ENCODE data around the gene GALNT16.
"Not testable (repeated sequence)": the region's sequence is repeated elsewhere in the genome, so short reads cannot be mapped to it uniquely, and the experiment has no call there.

GALNT16 gene

DNA sequence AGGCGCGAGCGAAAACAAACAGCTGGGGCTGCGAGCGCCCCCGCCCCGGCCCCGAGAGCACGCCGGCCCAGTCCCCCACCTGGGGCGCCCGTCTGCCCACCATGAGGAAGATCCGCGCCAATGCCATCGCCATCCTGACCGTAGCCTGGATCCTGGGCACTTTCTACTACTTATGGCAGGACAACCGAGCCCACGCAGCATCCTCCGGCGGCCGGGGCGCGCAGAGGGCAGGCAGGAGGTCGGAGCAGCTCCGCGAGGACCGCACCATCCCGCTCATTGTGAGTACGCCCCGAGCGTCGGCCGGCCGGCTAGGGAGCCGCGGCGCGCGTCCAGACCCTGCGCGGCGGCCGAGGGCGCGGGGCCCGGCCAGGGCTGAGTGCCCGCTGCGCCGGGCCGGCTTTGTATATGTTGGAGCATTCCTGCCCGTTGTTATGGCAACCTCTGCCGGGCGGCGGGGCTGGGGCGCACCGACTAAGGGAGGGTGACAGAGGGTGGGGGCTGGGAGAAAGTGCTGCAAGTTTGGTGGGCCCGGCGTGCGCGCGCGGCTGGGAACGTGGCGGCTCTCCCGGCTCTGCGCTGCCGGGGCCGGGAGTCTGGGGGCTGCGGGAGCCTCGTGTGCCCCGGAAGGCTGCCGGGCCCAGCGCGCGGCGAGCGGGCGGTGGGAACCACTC lies 367 bp downstream of the GALNT16 start:
- DNase-seq = no peak

DNA sequence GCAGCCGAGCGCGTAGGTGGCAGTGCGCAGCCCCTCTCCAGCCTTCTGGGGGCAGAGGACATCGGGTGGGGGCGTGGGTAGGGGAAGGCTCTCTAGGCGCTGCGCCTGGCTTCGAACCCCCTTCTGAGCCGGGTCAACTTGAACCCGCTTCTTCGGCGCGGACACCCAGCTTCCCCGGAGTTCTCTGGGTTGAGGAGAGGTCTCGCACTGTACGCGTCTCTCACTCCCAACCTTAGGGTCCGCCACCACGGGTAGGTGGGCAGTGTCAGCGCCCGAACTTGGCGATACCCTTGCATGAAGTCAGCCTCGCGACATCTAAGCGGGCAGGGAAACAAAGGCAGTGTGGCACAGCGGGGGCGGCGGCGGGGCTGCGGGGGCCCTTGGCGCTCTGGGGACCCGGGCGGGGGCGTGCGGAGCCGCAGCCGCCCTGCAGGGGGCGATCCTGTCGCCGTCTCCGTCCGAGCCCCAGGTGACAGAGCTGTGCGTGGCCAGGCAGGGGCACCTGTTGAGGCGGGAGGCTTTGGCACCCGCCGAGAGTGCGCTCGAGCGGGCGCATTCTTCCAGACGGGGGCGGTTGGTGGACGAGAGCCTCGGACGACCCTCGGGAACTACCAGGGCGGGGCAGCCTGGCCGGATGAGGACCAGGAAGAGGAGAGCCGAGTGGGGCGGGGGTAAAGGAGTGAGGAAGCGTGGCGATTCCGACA lies 1.1 kb downstream of the GALNT16 start:
- no peak for DNase-seq

DNA sequence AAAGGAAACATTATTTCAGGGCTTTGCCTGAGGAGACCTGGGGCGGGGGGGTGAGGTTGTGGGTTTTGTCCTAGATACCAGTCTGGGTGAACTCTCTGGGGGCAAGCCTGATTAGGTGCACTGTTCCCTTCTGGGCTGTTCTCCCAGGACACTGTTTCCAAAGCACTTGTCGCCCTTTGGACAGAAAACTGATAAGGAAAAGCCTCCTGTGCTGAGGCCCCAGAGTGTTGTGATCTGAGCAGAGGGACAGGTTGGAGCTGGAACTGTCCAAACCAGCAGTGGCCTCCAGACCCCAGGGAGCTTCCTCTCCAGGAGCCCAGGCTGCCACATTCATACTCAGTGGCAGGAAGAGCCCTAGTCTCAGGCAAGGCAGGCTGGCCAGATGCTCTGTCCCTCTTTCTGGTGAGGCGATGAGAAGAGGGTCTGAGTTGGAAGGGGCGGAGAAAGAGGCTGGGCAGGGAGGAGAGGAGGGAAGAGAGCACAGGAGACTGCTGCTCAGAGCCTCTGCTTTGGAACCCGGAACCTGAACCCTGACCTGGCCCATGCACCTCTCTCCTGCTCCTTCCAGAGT lies 1.9 kb downstream of the GALNT16 start:
- no peak for DNase-seq

DNA sequence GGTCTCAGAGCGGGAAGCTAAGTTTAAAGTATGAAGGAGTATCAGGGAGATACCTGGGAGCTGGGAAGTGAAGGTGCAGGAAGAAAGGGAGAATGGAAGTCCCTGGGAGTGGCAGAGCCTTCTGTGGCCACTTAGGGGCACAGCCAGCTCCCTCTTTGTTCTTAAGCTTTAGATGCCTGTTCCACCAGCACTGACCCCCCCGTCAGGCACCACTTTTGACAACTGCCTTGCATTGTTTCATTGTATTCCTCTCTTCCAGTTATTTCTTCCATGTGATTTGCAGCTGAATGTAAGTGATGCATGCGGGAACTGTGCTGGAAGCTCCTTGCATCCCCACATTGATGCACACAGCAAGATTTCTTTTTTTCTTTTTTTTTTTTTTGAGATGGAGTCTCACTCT lies 2.6 kb downstream of the GALNT16 start:
- DNase-seq = no peak

DNA sequence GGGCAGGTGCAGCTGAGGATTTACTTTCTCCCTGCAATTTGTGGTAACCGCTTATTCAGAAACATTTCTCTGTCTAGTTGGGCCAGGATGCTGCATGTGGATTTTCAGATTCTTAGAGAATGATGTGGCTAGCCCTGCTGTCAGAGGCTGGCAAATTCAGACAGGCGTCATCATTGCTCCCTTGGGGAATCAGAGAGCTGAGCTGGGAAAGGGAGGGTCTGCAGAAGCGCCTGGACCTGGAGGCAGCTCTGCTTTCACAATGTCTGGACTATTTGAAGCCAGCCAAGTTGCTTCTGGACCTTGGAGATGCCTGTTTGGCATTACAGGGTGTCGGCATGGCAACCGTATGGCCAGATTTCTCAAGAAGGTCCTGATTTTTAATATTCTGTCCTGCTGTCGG lies 3.4 kb downstream of the GALNT16 start:
- no peak for DNase-seq

DNA sequence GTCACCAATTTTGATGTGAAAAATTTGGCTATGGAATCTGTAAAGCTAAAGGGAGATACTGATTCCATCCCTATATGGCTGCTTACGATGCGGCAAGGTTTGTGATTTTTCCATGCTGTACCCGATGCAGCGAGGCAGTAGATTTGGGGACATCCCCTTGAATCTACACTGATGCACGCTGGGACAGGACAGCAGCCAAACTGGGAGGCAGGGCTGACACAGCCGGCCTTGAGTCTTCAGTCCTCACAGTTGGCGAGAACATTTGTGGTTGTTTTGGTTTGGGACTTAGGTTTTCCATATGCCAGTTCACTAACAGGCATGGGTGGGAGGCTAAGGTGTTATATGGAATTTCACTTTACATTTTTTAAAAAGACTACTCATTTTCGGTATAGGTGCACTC lies 3.8 kb downstream of the GALNT16 start:
- DNase-seq = no peak

DNA sequence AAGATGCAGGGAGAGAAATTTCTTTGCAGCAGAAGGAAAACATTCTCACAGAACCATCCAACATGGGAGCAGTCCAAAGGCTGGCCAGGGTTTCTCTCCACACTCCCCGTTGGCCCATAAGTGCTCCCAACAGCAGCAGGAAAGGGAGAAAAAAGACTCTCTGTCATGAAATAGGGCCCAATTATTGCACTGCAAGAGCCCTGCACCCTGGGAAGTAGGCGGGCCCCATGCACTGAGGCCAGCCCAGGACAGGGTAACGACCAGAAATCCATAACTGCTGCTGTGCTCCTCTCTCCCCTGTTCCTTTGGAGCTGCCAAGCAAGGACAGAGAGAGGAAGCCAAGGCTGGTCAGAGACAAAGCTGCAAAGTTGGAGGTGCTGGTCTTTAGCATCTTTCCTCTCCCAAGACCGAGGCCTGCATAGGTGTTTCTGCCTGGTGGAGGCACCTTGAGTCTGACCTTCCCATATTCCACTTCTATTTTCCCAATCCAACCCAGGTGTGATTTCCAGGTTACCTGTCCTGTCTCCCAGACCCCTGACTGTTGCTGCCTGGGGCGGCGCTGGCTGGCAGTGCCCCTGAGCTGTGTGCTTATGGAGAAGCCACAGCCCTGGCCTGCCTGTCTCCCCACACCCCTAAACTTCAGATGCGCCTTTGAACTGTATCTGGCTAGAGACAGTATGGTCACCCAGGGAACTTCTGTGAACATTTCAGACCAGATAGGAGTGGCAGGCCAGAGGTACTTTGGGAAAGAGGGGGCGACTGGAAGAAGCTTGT lies 6.8 kb downstream of the GALNT16 start:
- DNase-seq = no peak

DNA sequence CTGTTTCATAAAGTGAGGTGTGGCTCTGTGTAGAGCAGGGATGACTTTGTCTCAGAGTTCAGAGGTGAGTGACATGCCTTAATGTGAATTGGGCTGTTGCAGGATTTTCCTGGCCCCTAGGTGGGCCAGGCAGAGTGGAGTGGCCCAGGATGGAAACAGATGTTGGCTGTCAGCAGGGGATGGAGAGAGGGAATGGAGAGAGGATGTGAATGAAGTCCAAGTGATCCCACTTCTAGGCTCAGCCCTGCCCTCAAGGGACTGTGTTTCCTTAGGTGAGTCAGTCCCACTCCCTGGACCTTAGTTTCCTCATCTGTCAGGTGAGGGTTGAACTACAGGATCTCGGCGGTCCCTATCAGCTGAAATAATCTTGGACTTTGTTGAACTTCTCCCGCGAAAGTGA lies 7.5 kb downstream of the GALNT16 start:
- no peak for DNase-seq

DNA sequence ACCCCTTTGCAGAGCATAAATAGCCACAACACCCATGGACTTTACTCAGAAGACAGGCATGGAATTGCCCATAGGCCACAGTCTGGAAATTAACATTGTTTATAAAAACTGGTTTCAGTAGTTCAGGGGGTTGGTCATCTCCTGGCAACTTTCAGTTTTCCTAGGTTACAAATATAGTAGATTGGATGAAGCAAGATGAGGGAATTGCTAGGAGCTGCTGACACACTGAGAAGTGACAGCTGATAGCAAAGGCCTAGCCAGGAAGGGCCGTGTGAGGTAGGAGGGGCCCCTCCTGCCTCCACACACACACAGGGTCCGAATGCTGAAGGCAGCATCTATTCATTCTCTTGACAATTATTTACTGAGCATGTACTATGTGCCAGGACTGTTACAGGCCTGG lies 8.3 kb downstream of the GALNT16 start:
- DNase-seq = no peak

DNA sequence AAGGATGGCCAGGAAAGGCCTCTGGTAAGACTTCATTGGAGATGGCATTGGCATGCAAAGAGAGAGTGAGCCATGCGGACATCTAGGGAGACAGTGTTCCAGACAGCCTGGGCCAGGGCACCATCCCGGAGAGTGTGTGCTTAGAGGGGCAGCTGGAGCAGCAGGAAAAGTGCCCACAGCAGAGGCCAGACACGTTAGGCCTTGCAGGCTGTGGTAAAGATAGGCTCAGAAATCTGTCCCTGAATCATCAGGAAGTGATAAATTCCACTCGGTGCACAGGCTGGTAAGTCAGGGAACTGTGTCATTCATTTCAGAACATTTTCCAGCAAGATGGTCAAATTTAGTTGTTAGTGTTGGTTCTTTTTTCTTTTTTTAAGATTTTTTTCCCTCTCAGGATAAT lies 8.8 kb downstream of the GALNT16 start:
- DNase-seq = no peak

DNA sequence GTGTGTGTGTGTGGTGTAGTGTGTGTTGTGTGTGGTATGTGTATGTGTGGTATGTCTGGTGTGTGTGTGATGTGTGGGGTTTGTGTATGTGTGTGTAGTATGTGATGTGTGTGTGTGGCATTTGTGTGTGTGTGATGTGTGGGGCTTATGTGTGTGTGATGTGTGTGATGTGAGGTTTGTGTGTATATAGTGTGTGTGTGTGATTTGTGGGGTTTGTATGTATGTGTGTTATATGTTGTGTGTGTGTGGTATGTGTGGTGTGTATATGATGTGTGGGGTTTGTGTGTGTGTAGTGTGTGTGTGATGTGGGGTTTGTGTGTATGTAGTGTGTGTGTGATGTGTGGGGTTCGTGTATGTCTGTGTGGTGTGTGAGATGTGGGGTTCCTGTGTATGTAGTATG lies 9.4 kb downstream of the GALNT16 start:
- no peak for DNase-seq

DNA sequence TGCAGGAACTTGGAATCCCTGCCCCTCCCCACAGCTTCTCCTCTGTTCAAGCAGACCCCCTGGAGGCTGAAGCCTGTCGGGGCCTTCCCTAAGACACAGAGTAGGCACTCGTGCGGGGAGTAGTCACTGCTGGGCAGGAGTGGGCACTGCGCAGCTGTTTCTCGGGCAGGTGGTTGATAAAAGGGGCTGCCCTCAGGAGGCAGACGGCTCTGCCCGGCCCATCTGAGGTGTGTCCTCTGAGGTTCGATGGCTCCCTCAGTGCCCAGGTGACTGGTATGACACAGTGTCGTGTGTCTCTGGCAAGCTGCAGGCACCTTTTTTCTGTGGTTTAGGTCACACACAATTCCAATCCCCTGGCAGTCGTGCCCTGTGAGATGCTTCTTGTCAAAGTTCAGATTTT lies 10.1 kb downstream of the GALNT16 start:
- no peak for DNase-seq

DNA sequence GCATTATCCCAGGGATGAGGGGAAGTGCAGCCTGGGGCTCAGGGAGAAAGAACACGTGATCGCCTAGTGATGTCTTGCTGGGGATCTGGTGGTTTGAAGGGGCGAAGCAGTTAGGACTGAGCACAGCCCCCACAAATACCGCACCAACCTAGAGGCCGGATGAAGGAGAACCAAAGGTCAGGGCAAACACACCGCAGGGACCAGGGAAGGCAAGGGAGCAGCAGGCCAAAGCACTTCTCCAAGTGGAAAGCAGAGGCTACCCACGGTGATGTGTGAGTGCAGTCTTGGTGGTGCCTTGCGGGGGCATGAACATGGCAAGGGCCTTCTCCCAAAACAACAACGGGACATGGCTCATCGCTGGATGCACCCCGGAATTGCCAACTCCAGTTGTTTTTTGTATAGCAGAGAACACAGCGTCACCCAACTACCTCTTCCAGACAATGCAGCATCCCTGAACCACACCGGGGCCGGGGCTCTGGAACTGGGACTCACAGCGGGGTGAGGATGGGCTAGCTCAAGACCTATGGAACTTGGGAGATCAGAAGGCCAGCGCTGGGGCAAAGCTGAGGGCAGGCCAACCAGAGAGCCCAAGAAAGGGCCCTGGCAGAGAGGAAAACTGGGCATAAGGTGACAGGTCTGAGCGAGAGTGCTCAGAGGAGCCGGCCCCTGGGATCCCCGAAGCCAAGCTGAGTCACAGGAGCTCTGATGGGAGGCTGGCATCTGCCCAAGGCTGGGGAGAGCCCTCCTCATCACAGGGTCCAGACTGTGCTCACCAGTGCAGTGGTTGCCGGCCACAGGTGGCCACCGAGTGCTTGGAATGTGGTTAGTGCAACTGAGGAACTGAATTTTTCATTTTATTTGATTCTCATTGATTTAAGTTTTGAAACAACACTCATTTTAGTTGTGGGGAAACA lies 11.1 kb downstream of the GALNT16 start:
- DNase-seq = no peak

DNA sequence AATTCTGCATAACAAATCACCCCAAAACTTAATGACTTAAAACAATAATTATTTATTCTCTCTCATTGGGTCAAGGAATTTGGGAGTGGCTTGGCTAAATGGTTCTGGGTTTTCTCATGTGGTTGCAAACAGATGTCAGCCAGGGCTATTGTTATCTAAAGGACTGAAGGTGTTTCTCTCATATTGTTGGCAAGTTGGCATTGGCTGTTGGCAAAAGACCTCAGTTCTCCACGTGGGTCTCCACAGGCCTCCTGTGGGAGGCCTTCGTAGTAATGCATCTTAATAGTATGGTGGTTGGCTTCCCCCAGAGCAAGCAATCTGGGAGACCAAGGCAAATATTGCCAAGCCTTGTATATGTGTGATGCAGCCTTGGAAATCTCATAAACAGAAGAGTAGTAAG lies 14.4 kb downstream of the GALNT16 start:
- no peak for DNase-seq

DNA sequence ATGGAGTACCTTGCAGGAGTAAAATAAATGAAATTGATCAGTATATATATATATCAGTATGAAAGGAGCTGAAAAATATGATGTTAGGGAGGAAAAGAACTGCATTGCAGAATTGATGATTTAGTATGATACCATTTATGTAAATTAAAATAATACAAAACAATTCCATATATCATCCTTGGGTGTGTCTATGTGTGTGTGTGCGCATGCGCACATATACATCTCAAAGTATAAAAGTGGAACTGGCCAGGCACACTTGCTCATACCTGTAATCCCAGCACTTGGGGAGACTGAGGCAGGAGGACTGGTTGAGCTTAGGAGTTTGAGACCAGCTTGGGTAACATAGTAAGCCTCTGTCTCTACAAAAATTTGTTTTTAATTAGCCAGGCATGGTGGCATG lies 15.4 kb downstream of the GALNT16 start:
- no peak for DNase-seq

DNA sequence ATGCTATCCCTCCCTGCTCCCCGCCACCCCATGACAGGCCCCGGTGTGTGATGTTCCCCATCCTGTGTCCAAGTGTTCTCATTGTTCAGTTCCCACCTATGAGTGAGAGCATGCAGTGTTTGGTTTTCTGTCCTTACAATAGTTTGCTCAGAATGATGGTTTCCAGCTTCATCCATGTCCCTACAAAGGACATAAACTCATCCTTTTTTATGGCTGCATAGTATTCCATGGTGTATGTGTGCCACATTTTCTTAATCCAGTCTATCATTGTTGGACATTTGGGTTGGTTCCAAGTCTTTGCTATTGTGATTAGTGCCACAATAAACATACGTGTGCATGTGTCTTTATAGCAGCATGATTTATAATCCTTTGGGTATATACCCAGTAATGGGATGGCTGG lies 17.4 kb downstream of the GALNT16 start:
- DNase-seq = not testable (repeated sequence)

DNA sequence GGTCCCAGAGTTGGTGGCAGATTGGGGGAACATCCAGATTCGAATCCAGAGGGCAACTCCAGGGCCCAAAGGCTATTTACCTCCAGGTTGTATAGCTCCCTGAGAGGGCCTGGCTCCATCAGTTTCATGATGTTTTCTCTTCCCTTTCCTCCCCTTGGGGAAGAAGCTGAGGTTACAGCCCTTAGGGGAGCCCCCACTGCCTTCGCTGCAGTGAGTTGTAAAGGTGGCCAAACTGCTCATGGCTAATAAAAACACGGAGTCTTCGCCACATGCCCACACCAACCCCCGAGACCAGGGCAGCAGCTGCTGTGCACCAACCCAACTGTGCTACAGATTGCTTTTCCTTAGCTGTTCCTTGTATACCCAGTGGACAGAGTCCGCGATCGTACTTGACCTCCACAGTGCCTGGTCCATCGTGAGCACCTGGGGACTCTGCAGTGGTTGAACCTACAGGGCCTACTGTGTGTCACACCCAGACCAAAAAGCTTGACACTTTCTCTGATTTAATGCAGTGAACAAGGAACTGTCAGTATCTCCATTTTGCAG lies 20.9 kb downstream of the GALNT16 start:
- DNase-seq = no peak

DNA sequence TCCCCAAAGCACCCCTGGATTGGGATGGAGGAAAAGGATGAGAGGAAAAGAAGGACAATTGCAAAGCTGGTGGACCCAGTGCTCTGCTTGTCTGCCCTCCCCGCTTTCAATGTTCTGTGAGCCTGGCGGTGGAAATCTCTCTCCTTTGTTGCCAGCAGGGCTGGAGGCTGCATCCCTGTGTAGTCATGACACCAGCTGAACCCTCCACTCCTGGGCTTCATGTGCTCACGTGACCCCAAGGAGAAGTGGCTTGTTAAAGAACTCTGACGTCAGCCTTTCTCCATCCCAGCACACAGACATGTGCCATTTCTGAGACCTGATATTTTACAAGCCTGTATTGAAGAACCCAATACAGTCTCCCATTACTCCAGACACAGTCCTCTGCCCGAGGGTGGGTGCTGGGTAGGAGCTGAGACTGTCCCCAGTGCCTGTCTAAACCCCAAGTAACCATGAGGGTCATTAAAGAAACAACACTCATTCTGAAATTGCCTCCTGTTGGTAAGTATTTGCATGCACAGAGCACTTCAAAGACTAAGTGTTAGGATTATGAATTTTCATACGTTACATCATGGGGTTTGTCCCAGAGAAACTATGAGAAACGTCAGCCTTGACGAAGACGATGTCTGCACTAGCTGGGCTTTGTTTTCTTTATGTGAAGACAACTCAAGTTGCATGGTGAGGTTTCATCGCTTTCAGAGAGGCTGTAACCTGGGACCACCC lies 21.7 kb downstream of the GALNT16 start:
- DNase-seq = peak; percentile 34

DNA sequence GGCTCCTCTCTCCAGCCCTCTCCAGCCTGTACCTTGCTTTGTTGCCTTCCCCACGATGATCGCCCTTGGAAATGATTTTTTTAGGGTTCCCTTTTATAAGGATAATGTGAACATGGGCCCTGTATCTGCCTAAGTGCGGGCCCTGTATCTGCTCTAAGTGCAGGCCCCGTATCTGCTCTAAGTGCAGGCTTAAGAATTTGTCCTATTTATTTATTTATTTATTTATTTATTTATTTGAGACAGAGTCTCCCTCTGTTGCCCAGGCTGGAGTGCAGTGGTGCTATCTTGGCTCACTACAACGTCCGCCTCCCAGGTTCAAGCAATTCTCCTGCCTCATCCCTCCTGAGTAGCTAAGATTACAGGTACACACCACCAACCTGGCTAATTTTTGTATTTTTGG lies 22.5 kb downstream of the GALNT16 start:
- DNase-seq = no peak

DNA sequence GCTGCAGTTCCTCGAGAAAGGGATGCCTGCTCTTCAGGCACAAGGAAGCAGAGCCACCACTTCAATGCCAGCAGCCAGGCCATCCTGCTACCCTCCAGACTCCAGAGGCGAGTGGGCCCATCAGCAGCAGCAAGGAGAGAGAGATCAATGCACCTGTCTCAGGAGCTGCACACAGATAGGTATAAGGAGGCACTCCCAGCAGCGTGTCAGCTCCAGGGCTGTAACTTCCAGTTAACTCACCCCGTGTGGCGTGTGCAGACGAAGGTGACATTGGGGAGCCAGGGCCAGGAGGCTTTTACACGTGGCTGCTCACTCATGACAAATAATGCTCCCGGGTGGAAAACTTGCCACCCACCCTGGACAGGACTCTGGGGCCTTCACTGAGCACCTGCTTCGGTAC lies 24.2 kb downstream of the GALNT16 start:
- DNase-seq = no peak

DNA sequence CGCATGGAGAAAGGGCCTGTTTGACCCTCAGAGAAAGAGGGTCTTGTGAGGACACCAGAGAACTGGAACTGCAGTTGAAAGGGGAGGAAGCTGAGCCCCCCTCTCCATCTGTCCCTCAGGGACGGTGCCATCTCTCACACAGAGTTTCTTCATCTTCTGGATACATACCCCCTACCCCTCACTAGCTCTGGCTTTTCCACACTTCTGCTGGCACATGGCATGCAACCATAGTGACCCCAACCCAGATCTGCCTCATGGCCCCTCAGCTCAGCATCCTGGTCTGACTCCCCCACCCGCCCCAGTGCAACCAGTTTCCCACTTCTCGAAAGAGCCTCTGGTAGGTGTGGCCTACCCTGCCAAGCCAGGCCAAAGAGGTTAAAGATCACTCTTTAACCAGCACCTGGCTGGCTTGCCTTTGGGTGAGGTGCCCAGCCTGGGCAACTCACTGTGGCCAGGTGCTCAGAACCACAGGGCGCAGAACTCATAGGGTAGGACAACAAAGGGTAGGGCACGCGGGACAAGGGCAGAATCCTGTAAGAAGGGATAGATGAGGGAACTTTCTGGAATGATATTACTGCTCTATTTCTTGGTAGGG lies 25.8 kb downstream of the GALNT16 start:
- no peak for DNase-seq
